GM06990 (cell line): ENCODE measurements around the gene MYADML2.
A peak's percentile ranks its signal among the peaks of the same experiment; 100 is the strongest.

Experiments used
- DNase-seq: peaks from one replicate; pipeline ENCODE4 v3.0.0-alpha.2; 2011; ENCODE audit not compliant: insufficient read length; ENCODE audit errors: extremely low read depth
- H3K27me3 ChIP-seq: replicated peaks from 2 replicates; pipeline ENCODE4 v1.6.0; 2011; ENCODE audit warnings: low read length; ENCODE audit not compliant: control insufficient read depth, insufficient read depth
- H3K36me3 ChIP-seq: 2 replicates; pipeline ENCODE4 v1.5.1; 2011; ENCODE audit warnings: low read length; ENCODE audit not compliant: control insufficient read depth, insufficient read depth
- H3K4me3 ChIP-seq: replicated peaks from 2 replicates; pipeline ENCODE4 v1.5.1; 2011; ENCODE audit warnings: low read depth, mild to moderate bottlenecking, control low read depth, low read length
- TF ChIP-seq, protein P1 (sequence below): IDR thresholded peaks from 2 replicates; pipeline ENCODE4 v1.5.1; 2011; ENCODE audit warnings: low read length, control low read depth, mild to moderate bottlenecking, inconsistent platforms; ENCODE audit not compliant: insufficient read depth, poor library complexity, severe bottlenecking

MYADML2 gene

DNA sequence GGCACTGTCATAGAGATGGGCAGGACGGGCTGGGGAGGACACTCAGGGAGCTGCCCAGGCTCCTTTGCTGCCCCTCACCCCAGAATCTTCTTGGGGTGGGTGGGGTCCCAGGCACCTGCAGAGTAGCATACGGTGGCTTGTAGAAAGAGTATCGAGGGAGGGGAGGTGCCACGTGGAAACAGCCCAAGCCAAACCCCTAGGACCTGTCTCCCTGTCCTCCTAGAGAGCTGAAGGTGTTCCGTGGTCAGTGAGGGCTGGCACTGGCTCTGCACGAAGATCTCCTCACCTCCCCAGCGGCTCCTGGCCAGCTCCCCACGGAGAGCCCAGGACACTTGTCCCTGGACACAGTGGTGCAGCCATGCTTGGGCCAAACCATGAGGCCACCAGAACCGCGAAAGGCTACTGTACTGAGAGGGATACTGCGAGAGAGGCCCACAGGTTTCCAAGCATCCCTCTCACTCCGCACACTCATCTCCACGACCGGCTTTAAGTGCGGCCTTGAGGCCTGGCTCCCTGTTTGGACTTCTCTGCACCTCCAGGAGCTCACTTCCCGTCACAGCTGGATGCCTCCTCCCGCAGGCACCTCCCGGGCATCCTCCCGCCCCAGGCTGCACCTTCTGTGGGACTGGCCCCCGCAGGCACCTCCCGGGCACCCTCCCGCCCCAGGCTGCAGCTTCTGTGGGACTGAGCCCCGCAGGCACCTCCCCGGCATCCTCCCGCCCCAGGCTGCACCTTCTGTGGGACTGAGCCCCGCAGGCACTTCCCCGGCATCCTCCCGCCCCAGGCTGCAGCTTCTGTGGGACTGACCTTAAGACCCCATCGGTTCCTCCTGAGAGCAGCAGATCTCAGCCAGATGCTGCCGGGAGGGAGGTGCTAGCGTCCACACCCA, 17.5 kb downstream of the MYADML2 start:
- TF ChIP-seq, protein P1, sequence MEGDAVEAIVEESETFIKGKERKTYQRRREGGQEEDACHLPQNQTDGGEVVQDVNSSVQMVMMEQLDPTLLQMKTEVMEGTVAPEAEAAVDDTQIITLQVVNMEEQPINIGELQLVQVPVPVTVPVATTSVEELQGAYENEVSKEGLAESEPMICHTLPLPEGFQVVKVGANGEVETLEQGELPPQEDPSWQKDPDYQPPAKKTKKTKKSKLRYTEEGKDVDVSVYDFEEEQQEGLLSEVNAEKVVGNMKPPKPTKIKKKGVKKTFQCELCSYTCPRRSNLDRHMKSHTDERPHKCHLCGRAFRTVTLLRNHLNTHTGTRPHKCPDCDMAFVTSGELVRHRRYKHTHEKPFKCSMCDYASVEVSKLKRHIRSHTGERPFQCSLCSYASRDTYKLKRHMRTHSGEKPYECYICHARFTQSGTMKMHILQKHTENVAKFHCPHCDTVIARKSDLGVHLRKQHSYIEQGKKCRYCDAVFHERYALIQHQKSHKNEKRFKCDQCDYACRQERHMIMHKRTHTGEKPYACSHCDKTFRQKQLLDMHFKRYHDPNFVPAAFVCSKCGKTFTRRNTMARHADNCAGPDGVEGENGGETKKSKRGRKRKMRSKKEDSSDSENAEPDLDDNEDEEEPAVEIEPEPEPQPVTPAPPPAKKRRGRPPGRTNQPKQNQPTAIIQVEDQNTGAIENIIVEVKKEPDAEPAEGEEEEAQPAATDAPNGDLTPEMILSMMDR = no peak
- DNase-seq = no peak
- H3K36me3 ChIP-seq = peaks cover 5% of the 10 kb centered on the region
- H3K27me3 ChIP-seq = no peaks in the 10 kb centered on the region
- H3K4me3 ChIP-seq = no peak overlapping the region

DNA sequence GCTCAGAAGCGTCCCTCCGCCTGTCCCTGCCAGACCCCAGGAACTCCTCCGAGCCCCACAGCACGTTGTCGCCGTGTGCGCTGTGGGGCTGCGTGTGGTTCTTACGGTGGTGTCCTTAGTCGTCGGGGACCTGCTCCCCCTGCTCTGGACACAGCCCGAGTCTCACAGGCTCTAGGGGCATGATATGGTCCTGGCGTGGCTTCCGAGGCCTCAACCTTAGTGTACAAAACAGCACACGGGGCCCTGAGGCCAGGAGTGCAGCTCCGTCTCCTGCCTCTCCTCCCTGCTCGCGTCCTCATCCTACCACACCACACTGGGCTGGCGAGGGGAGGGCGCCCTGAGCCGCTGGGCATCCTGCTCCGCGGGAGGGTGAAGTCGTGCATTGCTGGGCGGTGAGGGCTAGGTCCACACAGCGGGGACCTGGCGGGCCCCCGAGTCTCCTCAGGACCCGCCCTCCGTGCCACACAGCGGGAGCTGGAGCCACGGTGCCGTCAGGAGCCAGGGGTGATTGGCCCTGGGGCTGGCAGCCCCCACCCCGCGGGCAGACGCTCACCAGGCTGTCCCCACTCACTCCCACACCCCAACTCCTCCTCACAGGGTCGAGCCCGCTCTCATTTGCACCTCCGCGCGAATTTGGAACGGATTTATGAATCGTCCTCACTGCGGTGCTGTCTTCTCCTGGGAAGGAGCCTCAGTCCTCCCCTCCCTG, 18.3 kb downstream of the MYADML2 start:
- DNase-seq = no peak
- no peaks in the 10 kb centered on the region for H3K27me3 ChIP-seq
- TF ChIP-seq, protein P1 = no peak
- peak overlapping the region; percentile 64 for H3K4me3 ChIP-seq
- no peaks in the 10 kb centered on the region; the same call in none of the 2 replicates for H3K36me3 ChIP-seq

DNA sequence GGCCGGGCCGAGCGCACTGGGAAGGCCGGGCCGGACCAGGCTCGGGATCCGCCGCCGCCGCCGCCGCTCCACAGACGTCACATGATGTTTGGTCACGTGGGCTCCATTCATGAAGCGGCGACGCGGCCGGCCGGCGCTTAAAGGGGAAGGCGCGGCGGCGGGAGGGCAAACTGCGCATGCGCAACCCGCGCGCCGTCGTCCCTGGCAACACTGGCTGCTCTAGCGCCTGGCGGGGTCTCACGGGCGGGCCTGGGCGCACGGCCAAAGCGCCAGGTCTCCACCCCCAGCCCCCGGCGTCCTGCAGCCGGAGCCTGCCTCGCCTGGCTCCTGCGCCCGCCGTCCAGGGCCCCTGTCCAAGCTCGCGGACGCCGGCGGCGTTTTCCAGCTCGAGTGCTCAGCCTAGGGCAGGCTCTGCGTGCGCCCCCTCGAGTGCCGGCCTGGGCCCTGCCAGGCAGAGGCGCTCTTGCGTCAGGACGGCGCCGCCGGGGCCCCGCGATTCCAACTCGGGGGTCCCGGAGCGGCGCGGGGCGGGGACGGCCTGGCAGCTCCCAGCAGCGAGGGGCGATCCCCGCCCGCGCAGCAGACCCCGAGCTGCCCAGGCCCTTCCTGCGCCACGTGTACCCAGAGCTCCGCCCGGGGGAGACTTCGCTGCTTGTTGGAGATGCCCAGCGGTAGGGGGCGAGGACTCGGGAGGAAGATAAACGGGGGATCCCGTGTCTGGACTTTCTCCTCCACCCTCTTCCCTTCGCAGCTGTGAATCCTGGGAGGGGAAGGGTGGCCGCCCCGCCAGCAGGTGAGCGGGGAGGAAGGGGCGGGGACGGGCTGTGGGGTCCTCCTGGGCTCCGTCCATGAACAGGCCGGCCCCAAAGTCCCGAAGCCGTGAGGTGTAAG, 19.1 kb downstream of the MYADML2 start, which contains the start of gene MAFG:
Gene MAFG, minus strand, starts transcription at position 83 of the 891 bp plus-strand sequence. CDS start 4,550 bp downstream, outside the sequence.
- TF ChIP-seq, protein P1 = peak; percentile 33
- H3K4me3 ChIP-seq = peak within 1 kb of the TSS; percentile 69
- DNase-seq = peak; percentile 96
- no peaks in the 10 kb centered on the region for H3K27me3 ChIP-seq
- no peaks in the 10 kb centered on the region for H3K36me3 ChIP-seq

DNA sequence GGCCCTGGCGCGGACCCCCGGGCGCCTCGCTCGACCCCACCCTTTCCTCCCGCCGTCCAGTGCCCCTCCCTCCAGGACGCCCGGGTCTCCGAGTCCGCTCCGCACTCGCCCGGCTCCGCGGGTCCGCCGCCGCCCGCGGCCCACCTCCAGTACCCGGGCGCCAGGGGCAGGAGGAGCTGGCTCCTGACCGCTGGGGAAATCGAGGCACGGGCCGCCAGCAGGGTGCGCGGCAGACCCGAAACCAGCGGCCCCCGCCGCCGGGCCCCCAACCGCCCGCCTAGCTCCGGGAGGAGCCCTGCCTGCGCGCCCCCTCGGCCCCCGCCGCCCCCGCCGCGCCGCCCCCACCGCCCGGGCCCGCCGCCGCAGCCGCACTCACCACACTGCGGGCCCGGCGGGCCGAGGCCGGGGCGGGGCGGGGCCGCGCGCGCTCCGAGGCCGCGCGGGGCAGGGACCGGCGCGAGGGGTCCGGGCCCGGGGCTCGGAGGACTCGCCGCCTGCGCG, 19.8 kb downstream of the MYADML2 start:
- TF ChIP-seq, protein P1 = no peak
- Histone ChIP-seq H3K4me3 (peak overlapping the region; percentile 69), H3K36me3 (no peaks in the 10 kb centered on the region), H3K27me3 (no peaks in the 10 kb centered on the region)
- DNase-seq = no peak

DNA sequence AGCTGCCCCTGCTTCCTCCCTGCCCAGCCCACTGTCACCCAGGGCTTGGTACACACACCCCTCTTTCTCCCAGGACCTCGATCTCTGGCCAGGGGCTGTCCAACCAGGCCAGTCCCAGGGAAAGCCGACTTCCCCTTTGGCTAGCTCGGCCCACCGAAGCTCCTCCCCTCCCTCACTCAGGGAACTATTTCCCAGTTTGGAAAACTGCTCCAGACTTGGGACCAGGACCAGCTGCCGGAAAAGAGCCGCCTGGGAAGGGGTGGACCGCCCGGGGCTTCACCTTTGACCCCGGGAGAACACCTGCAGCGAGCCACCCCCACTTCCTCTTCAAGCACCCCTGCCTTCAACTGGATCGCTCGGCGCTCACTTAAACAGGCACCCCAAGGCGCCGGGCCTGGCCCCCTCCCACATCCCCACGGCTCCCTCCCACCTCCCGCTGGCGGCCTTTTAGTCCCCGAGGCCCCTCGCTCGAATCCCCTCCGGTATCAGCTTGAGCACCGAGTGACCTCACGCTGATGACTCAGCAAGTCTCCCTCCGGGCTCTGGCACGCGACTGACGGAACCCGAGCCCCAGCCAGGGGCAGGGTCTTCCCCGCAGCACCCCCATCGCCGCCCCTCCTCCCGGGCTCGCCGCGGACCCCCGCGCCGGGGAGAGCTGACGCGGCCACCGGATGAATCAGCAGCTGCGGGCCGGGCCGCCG, 20.4 kb downstream of the MYADML2 start:
- Histone ChIP-seq H3K36me3 (peaks cover 3% of the 10 kb centered on the region; the same call in 1 of the 2 replicates), H3K27me3 (no peaks in the 10 kb centered on the region), H3K4me3 (peak overlapping the region; percentile 69)
- peak; percentile 63 for DNase-seq
- TF ChIP-seq, protein P1 = no peak
